Measurements from ENCODE around the gene PALM3. TPM values are rescaled to one million over a fixed set of nuclear protein-coding genes. Genes with fewer than 3 reads are reported as not detected.

PALM3 gene
- total and polyA plus RNA-seq, 10 of the 15 experiments (the other 5 are each of a cell fraction or from before 2014, with no cell fraction given): 0.07 TPM; not detected in 9

DNA sequence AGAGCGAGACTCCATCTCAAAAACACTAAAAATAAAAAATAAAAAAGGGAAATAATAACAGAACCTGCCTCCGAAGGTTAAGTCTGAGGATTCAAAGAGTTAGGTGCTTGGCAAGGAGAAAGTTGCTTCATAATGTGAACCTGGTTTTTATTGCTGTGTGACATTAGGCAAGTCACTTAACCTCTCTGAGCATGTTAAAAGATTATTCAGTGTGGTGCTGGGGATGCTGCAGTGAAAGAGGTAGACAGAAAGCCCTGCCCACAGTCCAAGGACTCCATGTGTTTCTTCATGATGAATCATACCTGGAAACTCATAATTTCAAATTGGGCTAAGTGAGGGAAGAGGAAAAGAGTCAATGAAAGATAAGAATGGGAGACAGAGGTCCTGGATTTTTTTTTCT is 27.9 kb downstream of the PALM3 start:
- peak overlapping the region; percentile 44; the same call in 1 of the 2 replicates for H3K4me2 ChIP-seq (ENCODE audit: control insufficient read depth, insufficient read depth)
- ChIA-PET POLR2A (interaction anchor here (0.6 to 1.5 kb wide), 3 partner anchors 11 to 554 kb away, joined by 3 to 4 read pairs (median 3); no protein-coding TSS in a partner anchor), RAD21 (ENCODE audit: unreplicated experiment) (interaction anchor here (3.0 to 3.4 kb wide), 2 partner anchors 39 to 153 kb away, joined by 15 to 24 read pairs; partner anchors contain the start of gene MISP3), SMC1A (ENCODE audit: uncharacterized antibody, unreplicated experiment) (interaction anchor here (0.8 to 1.5 kb wide), 3 partner anchors 46 to 152 kb away, joined by 3 to 5 read pairs (median 3); no protein-coding TSS in a partner anchor), CTCF (interaction anchor here (1.2 to 4.4 kb wide), 5 partner anchors 10 to 56 kb away, joined by 3 to 38 read pairs (median 11); partner anchors contain the start of genes MISP3 and RFX1)
- ATAC-seq: no peak
- H2AFZ ChIP-seq (ENCODE audit: control insufficient read depth, low read depth, low read length): no peak overlapping the region
- BruUV-seq (replicated peaks): TSS peak; percentile 83
- peaks cover 10% of the 10 kb centered on the region for H3K79me2 ChIP-seq (ENCODE audit: control insufficient read depth, insufficient read depth, low read length)
- in situ Hi-C loops (cut with MboI): no loop called here
- no peak overlapping the region for H3K9ac ChIP-seq (ENCODE audit: control insufficient read depth, insufficient read depth, low read length)
- no peaks in the 10 kb centered on the region; the same call in 2 of the 3 replicates for H3K9me3 ChIP-seq (replicated peaks; ENCODE audit: control insufficient read depth, insufficient read depth, low read length)
- DNase-seq (ENCODE audit: low read depth, low spot score): no peak
- no peak overlapping the region for H3K27ac ChIP-seq (ENCODE audit: control insufficient read depth, insufficient read depth)
- H4K20me1 ChIP-seq (ENCODE audit: control insufficient read depth, insufficient read depth): no peaks in the 10 kb centered on the region
- FAIRE-seq: no peak
- intact Hi-C loops (cut with micrococcal nuclease; ENCODE audit: unreplicated experiment): loop anchor here (5.0 to 10.0 kb wide), 2 partner anchors 49 to 82 kb away; partner anchors contain the start of gene DCAF15
- peak overlapping the region; percentile 28 for H3K4me3 ChIP-seq
- TF ChIP-seq KDM1A (IDR thresholded peaks at IDR 0.05; ENCODE audit: borderline replicate concordance) (no peak), MTA2 (IDR thresholded peaks at IDR 0.05; ENCODE audit: low read depth) (no peak), NFXL1 (IDR thresholded peaks at IDR 0.05; ENCODE audit: borderline replicate concordance) (peak; percentile 79; the same call in 1 of the 2 replicates), LARP7 (IDR thresholded peaks at IDR 0.05) (no peak), MYC (IDR thresholded peaks at IDR 0.05; ENCODE audit: insufficient read depth, insufficient read length, insufficient replicate concordance, low read length, severe bottlenecking) (no peak), SMARCA5 (IDR thresholded peaks at IDR 0.05) (peak; percentile 79; the same call in 1 of the 2 replicates), PAX8 (IDR thresholded peaks at IDR 0.05) (no peak), CBX5 (IDR thresholded peaks at IDR 0.05; ENCODE audit: low read depth) (no peak), ZNF217 (IDR thresholded peaks at IDR 0.05) (peak; percentile 77; the same call in 1 of the 2 replicates), POLR2AphosphoS2 (IDR thresholded peaks at IDR 0.05; ENCODE audit: low read depth, low read length) (no peak), JUND (IDR thresholded peaks at IDR 0.05; ENCODE audit: low read depth, low read length) (no peak), CBX3 (IDR thresholded peaks at IDR 0.05; ENCODE audit: borderline replicate concordance, low read depth) (no peak), JUNB (IDR thresholded peaks at IDR 0.05) (no peak), ETV6 (conservative IDR thresholded peaks at IDR 0.05 in 1 of 2, IDR thresholded peaks at IDR 0.05 in 1 of 2; ENCODE audit: borderline replicate concordance in 1 of 2, low read depth in 1 of 2) (no peak)
- TF ChIP-seq, protein P1, sequence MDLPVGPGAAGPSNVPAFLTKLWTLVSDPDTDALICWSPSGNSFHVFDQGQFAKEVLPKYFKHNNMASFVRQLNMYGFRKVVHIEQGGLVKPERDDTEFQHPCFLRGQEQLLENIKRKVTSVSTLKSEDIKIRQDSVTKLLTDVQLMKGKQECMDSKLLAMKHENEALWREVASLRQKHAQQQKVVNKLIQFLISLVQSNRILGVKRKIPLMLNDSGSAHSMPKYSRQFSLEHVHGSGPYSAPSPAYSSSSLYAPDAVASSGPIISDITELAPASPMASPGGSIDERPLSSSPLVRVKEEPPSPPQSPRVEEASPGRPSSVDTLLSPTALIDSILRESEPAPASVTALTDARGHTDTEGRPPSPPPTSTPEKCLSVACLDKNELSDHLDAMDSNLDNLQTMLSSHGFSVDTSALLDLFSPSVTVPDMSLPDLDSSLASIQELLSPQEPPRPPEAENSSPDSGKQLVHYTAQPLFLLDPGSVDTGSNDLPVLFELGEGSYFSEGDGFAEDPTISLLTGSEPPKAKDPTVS (IDR thresholded peaks at IDR 0.05; ENCODE audit: low read depth, low read length): no peak
- TF ChIP-seq, protein P2, sequence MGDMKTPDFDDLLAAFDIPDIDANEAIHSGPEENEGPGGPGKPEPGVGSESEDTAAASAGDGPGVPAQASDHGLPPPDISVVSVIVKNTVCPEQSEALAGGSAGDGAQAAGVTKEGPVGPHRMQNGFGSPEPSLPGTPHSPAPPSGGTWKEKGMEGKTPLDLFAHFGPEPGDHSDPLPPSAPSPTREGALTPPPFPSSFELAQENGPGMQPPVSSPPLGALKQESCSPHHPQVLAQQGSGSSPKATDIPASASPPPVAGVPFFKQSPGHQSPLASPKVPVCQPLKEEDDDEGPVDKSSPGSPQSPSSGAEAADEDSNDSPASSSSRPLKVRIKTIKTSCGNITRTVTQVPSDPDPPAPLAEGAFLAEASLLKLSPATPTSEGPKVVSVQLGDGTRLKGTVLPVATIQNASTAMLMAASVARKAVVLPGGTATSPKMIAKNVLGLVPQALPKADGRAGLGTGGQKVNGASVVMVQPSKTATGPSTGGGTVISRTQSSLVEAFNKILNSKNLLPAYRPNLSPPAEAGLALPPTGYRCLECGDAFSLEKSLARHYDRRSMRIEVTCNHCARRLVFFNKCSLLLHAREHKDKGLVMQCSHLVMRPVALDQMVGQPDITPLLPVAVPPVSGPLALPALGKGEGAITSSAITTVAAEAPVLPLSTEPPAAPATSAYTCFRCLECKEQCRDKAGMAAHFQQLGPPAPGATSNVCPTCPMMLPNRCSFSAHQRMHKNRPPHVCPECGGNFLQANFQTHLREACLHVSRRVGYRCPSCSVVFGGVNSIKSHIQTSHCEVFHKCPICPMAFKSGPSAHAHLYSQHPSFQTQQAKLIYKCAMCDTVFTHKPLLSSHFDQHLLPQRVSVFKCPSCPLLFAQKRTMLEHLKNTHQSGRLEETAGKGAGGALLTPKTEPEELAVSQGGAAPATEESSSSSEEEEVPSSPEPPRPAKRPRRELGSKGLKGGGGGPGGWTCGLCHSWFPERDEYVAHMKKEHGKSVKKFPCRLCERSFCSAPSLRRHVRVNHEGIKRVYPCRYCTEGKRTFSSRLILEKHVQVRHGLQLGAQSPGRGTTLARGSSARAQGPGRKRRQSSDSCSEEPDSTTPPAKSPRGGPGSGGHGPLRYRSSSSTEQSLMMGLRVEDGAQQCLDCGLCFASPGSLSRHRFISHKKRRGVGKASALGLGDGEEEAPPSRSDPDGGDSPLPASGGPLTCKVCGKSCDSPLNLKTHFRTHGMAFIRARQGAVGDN (IDR thresholded peaks at IDR 0.05): no peak
- H3K36me3 ChIP-seq (ENCODE audit: control insufficient read depth in 2 of 2, insufficient read depth in 2 of 2, low read length in 1 of 2): peaks cover 0 to 3% of the 10 kb centered on the region in 2 experiments; a peak in 1 of 4 replicates
- no peaks in the 10 kb centered on the region for H3K27me3 ChIP-seq (replicated peaks in 1 of 2; ENCODE audit: control insufficient read depth in 2 of 2, insufficient read depth in 2 of 2, low read length in 1 of 2)
- H3K4me1 ChIP-seq (ENCODE audit: control insufficient read depth, insufficient read depth, low read length): peaks cover 8% of the 10 kb centered on the region
- WGBS (ENCODE audit: insufficient coverage, insufficient replicate concordance, low lambda C conversion rate, missing lambda C conversion rate): 100% methylated on average over 2 of the region's 2 CpGs

Data from GM12878 (cell line).